ENCODE data around the gene RAB8B.

- TF ChIP-seq CTCF (IDR thresholded peaks at IDR 0.05; ENCODE audit: low read depth, low read length): no peak
- no peak for TF ChIP-seq POLR2A (IDR thresholded peaks at IDR 0.05; ENCODE audit: extremely low read depth, insufficient read length)
Measured at GRCh38 chr15:63210151-63211091, 21.0 kb downstream of the RAB8B start.

All from NB4 (cell line).